HG03460 (cell line): ENCODE measurements around the gene DOCK9.
"Not testable (repeated sequence)": the region's sequence is repeated elsewhere in the genome, so short reads cannot be mapped to it uniquely, and the experiment has no call there.

ENCODE experiments used
- ATAC-seq: cut with Tn5 transposase; IDR thresholded peaks from one replicate; pipeline ENCODE4 v1.9.1; 2021; ENCODE audit not compliant: unreplicated experiment

Gene DOCK9

DNA sequence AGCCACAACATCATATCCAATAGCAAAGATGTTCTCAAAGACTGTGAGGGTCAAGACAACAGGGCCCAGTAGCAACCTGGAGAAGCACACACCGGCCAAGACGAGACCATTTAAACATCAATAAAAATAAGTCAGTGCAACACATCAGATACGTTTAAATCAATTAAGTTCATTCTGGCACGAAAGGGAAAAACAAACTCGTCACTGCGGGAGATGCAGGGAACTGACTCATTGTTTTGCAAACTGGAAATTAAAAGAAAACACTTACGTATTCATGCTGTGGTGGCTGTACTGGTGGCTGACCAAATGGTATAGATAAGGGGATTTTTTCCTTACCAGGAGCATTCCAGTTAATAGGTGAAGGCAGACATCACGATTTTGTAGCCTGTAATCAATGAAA, 199.1 kb downstream of the DOCK9 start:
- ATAC-seq, result no peak

DNA sequence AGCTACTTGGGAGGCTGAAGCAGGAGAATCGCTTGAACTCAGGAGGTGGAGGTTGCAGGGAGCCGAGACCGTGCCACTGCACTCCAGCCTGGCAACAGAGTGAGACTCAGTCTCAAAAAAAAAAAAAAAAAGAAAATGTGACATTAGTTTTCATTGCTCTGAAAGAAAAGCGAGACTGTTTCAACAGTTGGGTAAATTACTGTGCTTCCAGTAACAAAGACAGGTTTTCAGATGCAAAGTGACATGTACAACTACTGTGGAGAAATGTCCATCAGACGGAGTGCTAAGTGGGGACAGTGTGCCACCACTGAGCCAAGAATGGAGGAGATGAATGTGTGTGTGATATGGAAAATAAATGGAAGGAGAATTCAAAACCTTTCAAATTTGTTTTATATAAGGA, 201.2 kb downstream of the DOCK9 start:
- ATAC-seq, result no peak

DNA sequence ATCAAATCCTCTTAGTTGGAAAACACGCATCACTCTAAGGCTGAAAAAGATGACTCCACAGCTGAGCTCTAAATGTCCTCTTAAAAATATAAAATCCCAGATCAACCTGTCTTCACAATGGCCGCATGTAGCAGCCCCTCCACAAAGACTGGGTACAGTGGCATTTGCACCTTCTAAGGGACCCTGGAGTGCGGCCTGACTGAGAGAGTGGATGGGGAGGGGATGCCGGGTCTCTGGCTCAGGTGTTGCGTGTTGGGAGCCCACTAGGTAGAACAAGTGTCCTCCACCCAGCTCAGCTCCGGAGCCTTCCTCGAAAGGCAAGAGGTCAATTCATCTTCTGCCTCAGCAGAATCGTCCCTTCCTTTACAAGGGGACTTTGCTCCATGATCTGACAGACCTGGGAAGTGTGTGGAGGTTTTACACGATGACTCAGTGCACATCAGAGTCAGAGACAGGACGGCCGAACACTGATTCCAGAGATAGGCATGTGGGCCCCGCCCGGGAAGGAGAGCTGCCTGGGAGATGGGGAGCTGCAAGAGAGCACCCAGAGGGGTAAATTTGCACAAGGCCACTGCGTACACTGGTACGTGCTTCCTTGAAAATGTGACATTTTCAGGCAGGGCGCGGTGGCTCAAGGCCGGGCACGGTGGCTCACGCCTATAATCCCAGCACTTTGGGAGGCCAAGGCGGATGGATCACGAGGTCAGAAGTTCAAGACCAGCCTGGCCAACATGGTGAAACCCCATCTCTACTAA, 201.8 kb downstream of the DOCK9 start:
- ATAC-seq, result no peak

DNA sequence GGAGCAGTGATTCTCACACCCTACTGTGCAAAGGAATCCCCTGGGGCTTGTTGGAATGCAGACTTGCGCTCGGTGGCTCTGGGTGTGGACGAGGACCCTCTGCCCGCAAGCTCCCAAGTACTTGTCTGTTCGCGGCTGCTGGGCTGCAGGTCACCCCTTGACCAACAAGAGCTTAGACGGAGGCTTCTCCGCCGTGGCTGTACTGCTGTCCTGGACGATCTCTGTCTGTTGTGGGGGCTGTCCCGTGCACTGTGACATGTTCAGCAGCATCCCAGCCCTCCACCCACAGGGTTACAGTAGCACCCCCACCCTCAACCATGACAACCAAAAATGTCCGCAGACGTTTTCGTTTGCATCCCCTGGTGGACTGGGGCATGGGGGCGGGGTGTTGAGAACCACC, 202.5 kb downstream of the DOCK9 start:
- no peak for ATAC-seq

DNA sequence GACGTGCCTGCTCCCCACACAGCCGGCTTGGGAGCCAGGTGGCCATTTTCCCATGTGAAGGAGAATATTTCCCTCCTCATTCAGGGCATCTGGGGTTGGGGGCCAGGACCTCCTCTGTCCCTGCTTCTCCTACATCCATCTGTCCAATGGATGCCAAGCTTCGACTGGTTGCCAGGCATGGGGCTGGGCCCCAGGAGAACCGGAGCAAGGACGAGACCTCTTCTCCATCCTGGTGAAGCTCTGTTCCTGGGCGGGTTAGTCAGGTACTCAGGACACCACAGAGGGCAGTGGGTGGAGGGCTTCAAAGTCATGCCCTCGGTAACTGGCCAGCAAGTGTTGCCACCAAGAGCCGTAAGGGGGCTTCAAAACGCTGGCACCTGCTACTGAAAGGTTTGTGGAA, 203.1 kb downstream of the DOCK9 start:
- no peak for ATAC-seq

DNA sequence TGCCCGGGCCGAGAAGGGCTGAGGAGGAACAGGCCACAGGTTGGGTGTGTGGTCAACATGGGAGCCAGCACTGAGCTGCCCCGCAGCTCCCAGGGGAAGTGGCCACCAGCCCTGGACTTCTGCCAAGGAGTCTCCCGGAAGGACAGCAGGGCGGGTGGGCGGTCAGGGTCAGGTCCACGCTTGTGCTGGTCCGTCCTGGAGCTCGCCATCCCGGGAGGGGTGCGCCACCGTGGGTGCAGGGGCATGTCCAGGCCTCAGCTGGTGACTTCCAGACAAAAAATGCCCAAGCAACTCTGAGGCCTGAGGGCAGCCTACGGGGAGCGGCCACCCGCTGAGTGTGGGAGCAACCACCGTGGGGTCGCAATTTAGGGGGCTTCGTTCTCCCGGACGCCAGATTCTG, 203.9 kb downstream of the DOCK9 start:
- ATAC-seq, result no peak

DNA sequence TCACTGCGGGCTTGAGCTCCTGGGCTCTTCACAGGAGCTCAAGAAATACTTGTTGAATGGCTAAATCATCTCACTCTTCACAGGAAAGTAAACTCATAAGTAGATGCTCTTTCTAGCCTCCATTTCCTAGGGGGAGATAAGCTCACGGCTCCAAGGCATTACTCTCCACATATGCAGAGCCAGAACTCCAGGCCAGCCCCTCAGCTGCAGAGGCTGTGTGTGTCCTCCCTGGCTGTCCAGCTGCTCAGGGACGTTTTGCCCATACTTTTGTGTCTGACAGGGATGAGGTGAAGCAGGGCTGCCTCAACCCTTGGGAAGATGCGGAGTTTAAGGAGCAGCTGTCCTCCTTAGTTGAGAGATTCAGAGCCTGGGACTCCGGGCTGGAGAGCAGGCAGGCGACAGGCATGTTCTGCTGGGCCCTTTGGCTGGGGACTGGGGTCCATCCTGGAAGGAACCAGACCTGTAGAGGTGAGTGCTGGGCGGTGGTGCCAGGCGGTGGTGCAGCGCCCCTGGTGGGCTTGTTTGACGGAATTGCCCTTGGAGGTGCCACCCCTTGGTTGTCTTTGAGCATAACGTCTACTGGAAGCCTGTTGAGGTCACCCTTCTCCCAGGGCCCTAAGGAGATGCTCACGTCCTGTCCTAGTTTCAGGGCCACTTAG, 204.9 kb downstream of the DOCK9 start:
- ATAC-seq, result no peak

DNA sequence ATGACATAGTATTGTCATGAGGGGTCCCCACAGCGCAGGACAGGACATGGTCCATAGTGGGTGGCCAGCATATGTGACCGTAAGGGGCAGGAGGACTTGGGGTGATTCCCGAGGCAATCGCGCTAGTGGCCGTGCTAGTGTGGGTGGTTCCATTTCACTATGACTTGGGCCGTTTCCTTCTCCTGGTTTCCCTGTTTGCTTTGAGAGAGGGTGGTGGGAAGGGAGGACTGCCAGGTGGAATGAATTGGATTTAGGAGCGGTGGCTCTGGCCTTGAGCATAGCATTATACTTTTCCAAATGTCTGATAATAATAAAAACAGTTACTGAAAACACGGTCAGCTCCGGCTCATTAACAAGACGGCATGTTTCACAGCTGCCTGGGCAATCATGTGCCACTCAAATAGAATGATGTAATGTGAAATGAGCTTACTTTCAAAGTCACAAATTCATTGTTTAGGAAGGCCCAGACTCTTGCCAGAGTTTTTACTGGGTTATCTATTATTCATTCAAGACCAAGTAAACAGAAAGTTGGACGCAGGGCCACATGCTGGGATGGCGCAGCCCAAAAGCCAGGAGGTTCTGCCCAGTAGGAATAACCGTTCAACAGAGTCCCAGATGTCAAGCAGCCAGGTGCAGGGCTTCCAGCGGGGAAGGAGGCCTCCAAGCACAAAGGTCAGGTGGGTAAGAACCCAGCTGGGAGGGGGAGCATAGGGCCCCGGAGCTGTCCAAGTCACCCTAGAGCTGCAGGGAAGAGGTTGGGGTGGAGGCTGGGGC, 205.8 kb downstream of the DOCK9 start:
- no peak for ATAC-seq

DNA sequence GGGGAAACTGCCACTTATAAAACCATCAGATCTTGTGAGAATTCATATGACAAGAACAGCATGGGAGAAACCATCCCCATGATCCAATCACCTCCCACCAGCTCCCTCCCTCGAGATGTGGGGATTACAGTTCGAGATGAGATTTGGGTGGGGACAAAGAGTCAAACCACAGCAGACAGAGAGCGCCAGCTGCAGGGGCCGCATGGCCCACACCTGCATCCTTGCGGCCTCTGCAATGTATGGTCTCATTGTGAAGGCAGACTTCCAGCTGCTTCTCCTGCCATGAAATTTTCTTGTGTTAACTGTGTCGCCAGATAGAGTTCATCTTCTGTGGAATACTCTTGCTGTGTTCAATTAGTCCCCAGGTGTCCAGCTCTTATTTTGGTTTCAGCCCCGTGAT, 208.1 kb downstream of the DOCK9 start:
- ATAC-seq, result no peak

DNA sequence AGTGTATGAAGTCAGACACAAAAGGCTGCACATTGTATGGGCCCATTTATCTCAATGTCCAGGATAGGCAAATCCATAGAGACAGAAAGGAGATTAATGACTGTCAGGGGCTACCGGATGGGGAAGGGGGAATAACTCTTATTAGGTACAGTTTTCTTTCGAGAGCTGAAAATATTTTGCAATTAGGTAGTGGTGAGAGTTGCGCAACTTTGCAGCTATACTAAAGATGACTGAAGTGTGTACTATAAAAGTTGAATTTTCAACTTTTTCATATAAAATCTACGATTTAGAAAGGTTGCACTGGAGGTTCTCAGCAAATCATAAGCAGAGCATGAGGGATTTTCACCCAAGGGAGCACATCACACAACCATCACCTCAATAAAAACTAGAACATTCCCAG, 209.3 kb downstream of the DOCK9 start:
- ATAC-seq, result no peak

DNA sequence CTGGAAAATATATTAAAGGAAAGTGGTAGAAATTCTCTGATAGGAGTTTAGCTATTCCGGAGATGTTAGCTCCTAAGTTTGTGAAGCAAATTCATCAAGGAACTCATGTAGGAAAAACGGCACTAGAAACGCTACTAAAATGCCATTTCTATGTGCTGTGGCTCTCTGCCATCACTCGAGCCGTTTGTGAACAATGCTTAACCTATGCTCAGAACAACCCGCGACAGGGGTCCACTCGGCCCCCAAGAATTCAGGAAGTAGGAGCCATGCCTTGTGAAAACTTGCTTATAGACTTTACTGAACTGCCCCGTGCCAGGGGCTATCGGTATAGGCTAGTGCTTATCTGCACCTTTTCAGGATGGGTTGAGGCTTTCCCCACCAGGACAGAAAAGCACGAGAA, 211.2 kb downstream of the DOCK9 start:
- no peak for ATAC-seq

DNA sequence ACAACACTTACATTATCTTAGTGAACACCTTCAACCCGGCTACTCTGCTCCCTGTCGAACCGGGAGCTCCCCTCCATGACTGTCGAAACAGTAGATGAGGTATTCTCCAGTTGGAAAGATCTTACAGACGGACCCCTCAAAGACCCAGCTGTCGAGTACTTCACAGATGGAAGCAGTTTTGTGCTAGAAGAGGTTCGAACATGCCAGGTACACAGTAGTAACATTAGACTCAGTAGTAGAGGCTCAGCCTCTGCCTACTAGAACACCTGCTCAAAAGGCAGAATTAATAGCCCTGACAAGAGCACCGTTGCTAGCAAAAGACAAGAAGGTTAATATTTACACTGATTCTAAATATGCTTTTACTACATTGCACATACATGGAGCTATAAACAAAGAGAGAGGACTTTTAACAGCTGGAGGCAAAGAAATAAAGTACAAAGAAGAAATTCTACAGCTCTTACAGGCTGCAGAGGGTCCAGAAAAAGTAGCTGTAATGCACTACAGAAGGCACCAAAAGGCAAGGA, 211.8 kb downstream of the DOCK9 start:
- no peak for ATAC-seq

DNA sequence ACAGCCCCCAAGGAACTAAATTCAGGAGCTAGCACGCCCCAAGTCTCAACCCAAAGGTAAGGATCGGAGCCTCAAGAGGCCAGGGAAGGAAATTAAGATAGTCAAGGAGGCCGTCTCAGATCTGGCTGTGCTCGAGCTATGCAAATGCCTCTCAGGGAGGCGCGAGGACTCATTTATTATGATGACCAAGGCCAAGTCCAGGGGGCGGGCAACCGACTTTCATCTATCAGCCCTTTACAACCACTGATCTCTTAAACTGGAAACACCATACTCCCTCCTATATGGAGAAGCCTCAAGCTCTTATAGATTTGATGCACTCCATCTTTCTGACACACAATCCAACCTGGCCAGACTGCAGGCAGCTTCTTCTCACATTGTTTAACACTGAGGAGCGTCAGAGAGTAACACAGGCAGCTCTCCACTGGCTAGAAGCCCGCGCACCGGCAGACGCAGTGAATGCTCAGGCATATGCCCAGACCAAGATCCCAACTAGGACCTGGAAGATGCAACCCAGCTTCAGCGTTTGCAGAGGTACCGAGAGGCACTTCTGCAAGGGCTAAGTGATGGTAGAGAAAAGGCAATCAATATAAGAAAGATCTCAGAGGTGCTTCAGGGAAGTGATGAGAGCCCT, 215.8 kb downstream of the DOCK9 start:
- ATAC-seq, result no peak

DNA sequence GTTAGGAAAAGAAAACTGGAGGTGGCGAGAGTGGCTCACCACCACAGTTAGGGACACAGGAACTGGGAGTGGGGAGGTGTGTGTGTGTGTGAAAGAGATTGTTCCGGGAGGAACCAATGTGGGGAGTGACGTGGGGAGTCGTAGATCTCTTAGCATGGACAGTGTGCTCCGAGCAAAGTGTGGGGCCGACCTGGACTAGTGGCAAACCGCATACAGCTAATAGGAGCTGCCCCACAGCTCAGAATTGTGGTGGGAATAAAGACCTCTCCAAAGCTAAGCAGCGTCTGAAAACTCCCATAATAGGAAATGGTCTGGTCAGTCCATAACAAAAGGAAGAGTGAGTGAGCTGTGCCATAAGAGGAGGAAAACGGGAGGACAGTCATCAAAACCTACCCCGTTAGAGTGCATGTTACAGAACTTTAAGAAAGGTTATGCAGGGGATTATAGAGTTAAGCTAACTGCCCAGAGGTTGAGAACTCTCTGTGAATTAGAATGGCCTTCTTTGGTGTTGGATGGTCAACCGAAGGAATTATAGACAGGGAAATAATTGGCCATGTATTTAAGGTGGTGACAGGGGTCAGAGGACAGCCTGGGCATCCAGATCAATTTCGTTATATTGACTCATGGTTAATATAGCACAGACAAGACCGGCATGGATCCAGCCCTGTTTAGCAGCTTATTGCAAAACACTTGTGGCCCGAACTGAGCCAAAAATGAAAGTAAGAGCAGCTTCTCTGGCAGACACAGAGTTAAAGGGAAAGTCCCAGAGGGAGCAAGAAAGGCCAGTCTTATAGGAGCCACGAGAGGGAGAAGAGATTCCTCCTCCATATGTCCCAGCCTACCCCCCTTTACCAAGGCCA, 216.5 kb downstream of the DOCK9 start:
- ATAC-seq, result peak; percentile 72

DNA sequence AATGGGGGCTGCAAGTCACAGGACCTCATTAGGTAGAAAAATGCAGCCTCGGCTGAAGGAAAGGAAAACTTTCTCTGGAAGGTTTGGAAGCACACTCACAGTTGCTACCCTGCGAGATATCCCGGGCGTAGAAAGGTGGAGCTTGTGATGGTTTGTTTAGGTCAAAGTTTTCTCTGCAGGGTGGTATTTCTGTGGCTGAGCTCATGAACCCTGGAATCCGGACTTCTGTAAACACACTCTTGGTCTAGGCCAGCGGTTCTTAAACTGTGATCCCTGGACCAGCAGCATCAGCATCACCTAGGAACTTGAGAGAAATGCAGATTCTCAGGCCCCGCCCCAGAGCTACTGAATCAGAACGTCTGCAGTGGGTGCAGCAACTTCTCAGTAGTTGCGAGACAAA, 222.1 kb downstream of the DOCK9 start:
- no peak for ATAC-seq

DNA sequence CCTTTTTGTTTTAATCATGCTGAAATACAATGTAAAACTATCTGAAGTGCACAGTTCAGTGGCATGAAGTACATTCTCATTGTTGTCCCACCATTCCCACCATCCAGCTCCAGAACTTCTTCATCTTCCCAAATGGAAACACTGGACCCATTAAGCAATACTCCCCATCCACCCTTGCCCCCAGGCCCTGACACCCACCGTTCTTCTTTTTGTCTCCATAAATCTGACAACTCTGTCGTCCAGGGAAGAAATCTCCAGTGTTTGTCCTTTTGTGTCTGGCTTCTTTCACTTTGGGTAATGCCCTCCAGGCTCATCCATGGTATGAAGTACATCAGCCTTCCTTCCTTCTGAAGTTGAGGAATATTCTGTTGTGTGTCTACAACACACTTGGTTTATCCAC, 222.7 kb downstream of the DOCK9 start:
- ATAC-seq, result no peak

DNA sequence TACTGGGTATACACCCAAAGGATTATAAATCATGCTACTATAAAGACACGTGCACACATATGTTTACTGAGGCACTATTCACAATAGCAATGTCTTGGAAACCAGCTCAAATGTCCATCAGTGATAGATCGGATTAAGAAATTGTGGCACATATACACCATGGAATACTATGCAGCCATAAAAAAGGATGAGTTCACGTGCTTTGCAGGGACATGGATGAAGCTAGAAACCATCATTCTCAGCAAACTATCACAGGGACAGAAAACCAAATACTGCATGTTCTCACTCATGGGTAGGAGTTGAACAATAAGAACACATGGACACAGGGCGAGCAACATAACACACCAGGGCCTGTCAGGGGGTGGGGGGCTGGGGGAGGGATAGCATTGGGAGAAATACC, 223.4 kb downstream of the DOCK9 start:
- ATAC-seq, result not testable (repeated sequence)

DNA sequence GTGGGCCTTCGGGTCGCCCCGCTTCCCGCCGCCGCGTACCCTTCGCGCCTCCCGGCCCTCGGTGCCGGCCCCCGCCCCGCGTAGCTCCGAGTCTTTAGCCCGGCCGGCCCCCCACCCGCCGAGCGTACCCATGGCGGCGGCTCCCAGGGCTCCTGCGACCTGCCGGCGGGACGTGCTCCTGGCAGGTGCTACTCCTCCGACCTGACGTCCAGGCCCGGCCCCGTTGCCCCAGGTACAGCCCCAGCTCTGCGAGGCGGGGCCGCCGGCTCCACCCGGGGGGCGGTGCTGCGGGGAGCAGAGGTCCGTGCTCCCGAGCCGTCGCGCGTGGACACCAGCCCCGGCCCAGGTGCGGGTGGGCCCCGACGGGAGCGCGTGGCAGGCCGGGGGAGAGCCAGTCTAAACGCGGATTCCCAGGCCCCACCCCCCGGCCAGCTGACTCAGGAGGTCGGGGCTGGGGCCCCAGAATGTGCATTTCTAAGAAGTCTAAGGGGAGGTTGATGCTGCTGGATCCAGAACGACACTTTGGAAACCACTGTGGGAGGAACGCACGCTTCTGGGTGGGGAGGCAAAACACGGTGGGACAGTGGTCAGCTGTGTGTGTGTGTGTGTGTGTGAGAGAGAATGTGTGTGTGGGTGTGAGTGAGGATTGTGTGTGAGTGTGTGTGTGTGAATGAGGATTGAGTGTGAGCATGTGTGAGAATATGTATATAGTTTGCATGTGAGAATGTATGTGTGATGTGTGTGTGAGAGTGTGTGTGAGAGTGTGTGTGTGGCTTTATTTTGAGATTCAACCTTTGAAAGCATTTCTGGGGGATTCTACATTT, 225.2 kb downstream of the DOCK9 start, which contains the start of gene SLC15A1:
SLC15A1 (minus strand) TSS at position 206 of the 824 bp plus-strand sequence; CDS start at position 132, 74 bp downstream.
- no peak for ATAC-seq

DNA sequence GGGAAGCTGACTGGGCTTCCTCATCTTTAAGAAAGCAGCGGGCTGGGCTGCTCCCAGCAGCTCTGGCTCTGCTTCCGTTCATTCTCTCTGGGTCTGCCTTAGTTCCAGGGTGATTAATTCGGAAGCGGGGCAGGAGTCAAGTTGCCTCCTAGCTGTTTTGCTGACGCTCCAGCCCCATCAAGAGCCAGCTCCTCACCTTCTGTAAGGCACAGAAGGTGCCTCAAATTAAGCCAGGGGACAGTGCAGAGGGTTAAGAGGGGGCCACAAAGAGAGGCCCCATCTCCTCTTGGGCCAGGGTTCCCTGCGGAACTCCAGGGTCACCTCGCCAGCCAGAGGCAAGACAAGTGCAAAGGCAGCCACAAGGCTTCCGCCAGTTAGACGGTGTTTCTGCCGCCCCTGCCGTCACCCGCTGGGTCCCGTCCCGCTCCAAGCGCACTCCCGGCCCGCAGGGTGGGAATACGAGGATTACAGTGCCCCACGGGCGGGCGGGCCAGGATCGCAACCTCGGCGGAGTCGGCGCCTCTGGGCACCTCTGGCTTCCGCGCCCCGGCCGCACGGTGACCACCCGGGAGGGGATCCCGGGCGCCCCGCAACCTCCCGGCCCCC, 225.9 kb downstream of the DOCK9 start:
- no peak for ATAC-seq
